Mammary epithelial cell (primary cell): ENCODE results near the gene PCCA.

ENCODE experiments used
- EZH2 ChIP-seq: IDR thresholded peaks from 2 replicates; pipeline ENCODE4 v1.6.1; 2012; ENCODE audit warnings: low read length, inconsistent platforms, borderline replicate concordance
- TF ChIP-seq, protein P1 (sequence below), 2 donors: IDR thresholded peaks in 1 of 2; conservative IDR thresholded peaks in 1 of 2; 2 replicates each; pipeline ENCODE4 v1.5.1; 2011 to 2012; ENCODE audit warnings: inconsistent platforms in 2 of 2, low read length in 2 of 2, mild to moderate bottlenecking in 2 of 2, control low read depth in 1 of 2, low read depth in 1 of 2; ENCODE audit not compliant: insufficient read depth in 1 of 2; ENCODE audit errors: extremely low read depth in 1 of 2

DNA sequence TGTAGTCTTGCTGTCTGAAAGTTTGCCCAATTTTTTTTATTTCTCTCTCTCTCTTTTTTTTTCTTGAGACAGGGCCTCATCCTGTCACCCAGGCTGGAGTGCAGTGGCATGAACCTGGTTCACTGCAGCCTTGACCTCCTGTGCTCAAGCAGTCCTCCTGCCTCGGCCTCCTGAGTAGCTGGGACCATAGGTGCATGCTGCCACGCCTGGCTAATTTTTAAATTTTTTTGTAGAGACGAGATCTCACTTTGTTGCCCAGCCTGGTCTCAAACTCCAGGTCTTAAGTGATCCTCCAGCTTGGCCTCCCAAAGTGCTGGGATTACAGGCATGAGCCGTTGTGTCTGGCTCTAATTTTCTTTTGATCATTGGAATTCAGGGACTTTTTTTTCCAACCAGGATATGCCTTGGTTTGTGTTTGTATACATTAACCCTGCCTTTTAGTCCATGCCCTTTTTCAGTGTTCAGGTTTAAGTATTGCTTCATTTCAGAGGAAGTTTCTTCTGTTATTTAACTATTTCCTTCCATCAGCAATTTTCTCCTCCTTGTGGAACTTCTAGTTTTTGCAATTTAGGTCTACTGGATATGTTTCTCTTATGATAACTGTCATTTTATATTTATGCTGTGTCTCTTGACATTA, 201.4 kb downstream of the PCCA start:
- TF ChIP-seq, protein P1, sequence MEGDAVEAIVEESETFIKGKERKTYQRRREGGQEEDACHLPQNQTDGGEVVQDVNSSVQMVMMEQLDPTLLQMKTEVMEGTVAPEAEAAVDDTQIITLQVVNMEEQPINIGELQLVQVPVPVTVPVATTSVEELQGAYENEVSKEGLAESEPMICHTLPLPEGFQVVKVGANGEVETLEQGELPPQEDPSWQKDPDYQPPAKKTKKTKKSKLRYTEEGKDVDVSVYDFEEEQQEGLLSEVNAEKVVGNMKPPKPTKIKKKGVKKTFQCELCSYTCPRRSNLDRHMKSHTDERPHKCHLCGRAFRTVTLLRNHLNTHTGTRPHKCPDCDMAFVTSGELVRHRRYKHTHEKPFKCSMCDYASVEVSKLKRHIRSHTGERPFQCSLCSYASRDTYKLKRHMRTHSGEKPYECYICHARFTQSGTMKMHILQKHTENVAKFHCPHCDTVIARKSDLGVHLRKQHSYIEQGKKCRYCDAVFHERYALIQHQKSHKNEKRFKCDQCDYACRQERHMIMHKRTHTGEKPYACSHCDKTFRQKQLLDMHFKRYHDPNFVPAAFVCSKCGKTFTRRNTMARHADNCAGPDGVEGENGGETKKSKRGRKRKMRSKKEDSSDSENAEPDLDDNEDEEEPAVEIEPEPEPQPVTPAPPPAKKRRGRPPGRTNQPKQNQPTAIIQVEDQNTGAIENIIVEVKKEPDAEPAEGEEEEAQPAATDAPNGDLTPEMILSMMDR (conservative IDR thresholded peaks at IDR 0.05 in 1 of 2, IDR thresholded peaks at IDR 0.05 in 1 of 2; ENCODE audit: extremely low read depth in 1 of 2, insufficient read depth in 1 of 2, low read depth in 1 of 2, low read length in 2 of 2), result no peak
- no peak for TF ChIP-seq EZH2
